Measurements from ENCODE around the gene AFMID. TPM values are rescaled to one million over a fixed set of nuclear protein-coding genes. Genes with fewer than 3 reads are reported as not detected.
A peak's percentile ranks its signal among the peaks of the same experiment; 100 is the strongest.

Gene AFMID
- total and polyA plus RNA-seq, 2 of the 13 experiments (the other 11 are each of a cell fraction or from before 2014, with no cell fraction given), result 249 to 270 TPM

DNA sequence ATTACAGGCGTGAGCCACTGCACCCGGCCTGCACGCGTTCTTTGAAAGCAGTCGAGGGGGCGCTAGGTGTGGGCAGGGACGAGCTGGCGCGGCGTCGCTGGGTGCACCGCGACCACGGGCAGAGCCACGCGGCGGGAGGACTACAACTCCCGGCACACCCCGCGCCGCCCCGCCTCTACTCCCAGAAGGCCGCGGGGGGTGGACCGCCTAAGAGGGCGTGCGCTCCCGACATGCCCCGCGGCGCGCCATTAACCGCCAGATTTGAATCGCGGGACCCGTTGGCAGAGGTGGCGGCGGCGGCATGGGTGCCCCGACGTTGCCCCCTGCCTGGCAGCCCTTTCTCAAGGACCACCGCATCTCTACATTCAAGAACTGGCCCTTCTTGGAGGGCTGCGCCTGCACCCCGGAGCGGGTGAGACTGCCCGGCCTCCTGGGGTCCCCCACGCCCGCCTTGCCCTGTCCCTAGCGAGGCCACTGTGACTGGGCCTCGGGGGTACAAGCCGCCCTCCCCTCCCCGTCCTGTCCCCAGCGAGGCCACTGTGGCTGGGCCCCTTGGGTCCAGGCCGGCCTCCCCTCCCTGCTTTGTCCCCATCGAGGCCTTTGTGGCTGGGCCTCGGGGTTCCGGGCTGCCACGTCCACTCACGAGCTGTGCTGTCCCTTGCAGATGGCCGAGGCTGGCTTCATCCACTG lies 27.0 kb downstream of the AFMID start, which contains the start of gene BIRC5 (continued):
- TF ChIP-seq, protein P1, sequence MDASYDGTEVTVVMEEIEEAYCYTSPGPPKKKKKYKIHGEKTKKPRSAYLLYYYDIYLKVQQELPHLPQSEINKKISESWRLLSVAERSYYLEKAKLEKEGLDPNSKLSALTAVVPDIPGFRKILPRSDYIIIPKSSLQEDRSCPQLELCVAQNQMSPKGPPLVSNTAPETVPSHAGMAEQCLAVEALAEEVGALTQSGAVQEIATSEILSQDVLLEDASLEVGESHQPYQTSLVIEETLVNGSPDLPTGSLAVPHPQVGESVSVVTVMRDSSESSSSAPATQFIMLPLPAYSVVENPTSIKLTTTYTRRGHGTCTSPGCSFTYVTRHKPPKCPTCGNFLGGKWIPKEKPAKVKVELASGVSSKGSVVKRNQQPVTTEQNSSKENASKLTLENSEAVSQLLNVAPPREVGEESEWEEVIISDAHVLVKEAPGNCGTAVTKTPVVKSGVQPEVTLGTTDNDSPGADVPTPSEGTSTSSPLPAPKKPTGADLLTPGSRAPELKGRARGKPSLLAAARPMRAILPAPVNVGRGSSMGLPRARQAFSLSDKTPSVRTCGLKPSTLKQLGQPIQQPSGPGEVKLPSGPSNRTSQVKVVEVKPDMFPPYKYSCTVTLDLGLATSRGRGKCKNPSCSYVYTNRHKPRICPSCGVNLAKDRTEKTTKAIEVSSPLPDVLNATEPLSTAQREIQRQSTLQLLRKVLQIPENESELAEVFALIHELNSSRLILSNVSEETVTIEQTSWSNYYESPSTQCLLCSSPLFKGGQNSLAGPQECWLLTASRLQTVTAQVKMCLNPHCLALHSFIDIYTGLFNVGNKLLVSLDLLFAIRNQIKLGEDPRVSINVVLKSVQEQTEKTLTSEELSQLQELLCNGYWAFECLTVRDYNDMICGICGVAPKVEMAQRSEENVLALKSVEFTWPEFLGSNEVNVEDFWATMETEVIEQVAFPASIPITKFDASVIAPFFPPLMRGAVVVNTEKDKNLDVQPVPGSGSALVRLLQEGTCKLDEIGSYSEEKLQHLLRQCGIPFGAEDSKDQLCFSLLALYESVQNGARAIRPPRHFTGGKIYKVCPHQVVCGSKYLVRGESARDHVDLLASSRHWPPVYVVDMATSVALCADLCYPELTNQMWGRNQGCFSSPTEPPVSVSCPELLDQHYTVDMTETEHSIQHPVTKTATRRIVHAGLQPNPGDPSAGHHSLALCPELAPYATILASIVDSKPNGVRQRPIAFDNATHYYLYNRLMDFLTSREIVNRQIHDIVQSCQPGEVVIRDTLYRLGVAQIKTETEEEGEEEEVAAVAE (CRISPR knock-in tag; IDR thresholded peaks at IDR 0.05; ENCODE audit: borderline replicate concordance), result peak; percentile 86
- TF ChIP-seq NONO (IDR thresholded peaks at IDR 0.05) (no peak), NONO (CRISPR knock-in tag; conservative IDR thresholded peaks at IDR 0.05) (peak; percentile 90; the same call in 1 of the 2 replicates), ZNF615 (CRISPR knock-in tag; IDR thresholded peaks at IDR 0.05; ENCODE audit: borderline replicate concordance) (0 out of 2 replicates have a peak, but pooled peaks have one; percentile 46), SETDB1 (CRISPR knock-in tag; IDR thresholded peaks at IDR 0.05; ENCODE audit: borderline replicate concordance) (no peak), ELF3 (CRISPR knock-in tag; IDR thresholded peaks at IDR 0.05) (peak; percentile 70), POGZ (CRISPR knock-in tag; IDR thresholded peaks at IDR 0.05) (peak; percentile 97), ZNF83 (CRISPR knock-in tag; IDR thresholded peaks at IDR 0.05; ENCODE audit: borderline replicate concordance) (peak; percentile 7; the same call in 1 of the 2 replicates), SNAI1 (CRISPR knock-in tag; IDR thresholded peaks at IDR 0.05; ENCODE audit: borderline replicate concordance) (peak; percentile 59; the same call in 1 of the 2 replicates), SIN3B (IDR thresholded peaks at IDR 0.05; ENCODE audit: low read length) (peak; percentile 99), DPF2 (CRISPR knock-in tag; IDR thresholded peaks at IDR 0.05; ENCODE audit: borderline replicate concordance, low read depth) (no peak), TARDBP (CRISPR knock-in tag; IDR thresholded peaks at IDR 0.05) (peak; percentile 94), ZFP37 (CRISPR knock-in tag; IDR thresholded peaks at IDR 0.05; ENCODE audit: borderline replicate concordance) (0 out of 2 replicates have a peak, but pooled peaks have one; percentile 9), ZMAT3 (CRISPR knock-in tag; conservative IDR thresholded peaks at IDR 0.05) (0 out of 2 replicates have a peak, but pooled peaks have one; percentile 61), ZNF724P (CRISPR knock-in tag; IDR thresholded peaks at IDR 0.05; ENCODE audit: borderline replicate concordance) (peak; percentile 95; the same call in 1 of the 2 replicates), RXRB (CRISPR knock-in tag; IDR thresholded peaks at IDR 0.05; ENCODE audit: borderline replicate concordance) (peak; percentile 72), YY1 (IDR thresholded peaks at IDR 0.05; ENCODE audit: insufficient read depth, insufficient replicate concordance, low read depth, low read length) (peak; percentile 92)
- TF ChIP-seq, protein P2, sequence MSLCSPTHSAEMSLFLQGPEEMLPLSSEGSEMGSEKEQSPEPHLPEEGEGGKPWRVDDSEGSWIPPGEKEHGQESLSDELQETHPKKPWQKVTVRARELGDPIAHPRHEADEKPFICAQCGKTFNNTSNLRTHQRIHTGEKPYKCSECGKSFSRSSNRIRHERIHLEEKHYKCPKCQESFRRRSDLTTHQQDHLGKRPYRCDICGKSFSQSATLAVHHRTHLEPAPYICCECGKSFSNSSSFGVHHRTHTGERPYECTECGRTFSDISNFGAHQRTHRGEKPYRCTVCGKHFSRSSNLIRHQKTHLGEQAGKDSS (CRISPR knock-in tag; IDR thresholded peaks at IDR 0.05; ENCODE audit: borderline replicate concordance, low read depth), result no peak; the same call in 1 of the 2 replicates
- TF ChIP-seq, protein P3, sequence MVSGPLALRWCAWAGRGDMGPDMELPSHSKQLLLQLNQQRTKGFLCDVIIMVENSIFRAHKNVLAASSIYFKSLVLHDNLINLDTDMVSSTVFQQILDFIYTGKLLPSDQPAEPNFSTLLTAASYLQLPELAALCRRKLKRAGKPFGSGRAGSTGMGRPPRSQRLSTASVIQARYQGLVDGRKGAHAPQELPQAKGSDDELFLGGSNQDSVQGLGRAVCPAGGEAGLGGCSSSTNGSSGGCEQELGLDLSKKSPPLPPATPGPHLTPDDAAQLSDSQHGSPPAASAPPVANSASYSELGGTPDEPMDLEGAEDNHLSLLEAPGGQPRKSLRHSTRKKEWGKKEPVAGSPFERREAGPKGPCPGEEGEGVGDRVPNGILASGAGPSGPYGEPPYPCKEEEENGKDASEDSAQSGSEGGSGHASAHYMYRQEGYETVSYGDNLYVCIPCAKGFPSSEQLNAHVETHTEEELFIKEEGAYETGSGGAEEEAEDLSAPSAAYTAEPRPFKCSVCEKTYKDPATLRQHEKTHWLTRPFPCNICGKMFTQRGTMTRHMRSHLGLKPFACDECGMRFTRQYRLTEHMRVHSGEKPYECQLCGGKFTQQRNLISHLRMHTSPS (CRISPR knock-in tag; IDR thresholded peaks at IDR 0.05; ENCODE audit: low read depth), result peak; percentile 31; the same call in 1 of the 2 replicates

Data from HepG2 (cell line).